AML-193 (cell line): Measurements from ENCODE around the gene SHISAL1.
"Not testable (repeated sequence)": the region's sequence is repeated elsewhere in the genome, so short reads cannot be mapped to it uniquely, and the experiment has no call there.

ENCODE experiments used
- DNase-seq, 2 experiments: peaks; one replicate each; lab custom pipeline; 2025; lab: John Stamatoyannopoulos, UW

The SHISAL1 gene

DNA sequence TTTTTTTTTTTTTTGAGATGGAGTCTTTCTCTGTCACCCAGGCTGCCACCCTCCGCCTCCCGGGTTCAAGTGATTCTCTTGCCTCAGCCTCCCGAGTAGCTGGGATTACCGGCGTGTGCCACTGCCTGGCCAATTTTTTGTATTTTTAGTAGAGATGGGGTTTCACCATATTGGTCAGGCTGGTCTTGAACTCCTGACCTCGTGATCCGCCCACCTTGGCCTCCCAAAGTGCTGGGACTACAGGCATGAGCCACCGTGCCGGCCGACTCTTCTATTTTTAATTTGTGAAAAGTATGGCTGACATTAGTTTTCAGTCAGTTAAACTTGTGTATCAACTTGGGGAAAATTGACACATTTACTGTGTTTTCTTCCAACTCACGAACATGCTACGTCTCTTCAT lies 78.4 kb downstream of the SHISAL1 start:
- DNase-seq, result not testable (repeated sequence)

DNA sequence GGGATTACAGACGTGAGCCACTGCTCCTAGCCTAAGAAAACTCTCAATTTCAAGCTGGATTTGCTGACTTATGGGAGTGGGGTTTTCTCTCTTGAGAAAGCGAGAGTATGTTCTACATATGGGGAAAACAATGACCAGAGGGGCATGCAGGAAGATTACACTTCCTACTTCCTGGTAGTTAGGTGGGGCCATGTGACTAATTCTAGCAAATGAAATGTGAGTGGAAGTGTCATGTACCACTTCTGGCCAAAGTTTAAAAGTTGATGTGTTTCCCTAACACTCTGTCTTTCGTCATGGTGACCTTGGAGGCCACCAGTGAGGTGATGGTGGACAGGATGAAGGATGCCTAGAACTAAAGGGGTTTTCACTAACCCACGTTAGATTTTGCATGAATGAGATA lies 81.5 kb downstream of the SHISAL1 start:
- no peak for DNase-seq

DNA sequence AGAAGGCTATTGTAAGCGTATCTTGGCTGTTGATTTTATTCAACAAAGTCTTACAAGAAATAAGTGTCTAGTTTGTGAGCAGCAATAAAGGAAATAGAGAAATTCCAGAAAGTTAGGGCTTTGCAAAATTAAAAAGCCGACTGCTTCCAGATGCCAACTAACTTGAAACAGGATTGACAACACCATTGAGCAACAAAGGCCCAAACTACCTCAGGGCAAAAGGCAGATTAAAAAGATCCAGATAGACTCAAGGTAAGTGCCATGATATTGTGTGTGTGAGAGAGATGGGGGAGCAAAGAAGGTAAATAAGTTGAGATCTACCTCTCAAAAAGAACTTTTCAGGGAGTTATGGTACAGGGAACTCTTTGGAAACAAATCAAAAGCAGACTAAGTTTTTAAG lies 82.9 kb downstream of the SHISAL1 start:
- DNase-seq, result no peak

DNA sequence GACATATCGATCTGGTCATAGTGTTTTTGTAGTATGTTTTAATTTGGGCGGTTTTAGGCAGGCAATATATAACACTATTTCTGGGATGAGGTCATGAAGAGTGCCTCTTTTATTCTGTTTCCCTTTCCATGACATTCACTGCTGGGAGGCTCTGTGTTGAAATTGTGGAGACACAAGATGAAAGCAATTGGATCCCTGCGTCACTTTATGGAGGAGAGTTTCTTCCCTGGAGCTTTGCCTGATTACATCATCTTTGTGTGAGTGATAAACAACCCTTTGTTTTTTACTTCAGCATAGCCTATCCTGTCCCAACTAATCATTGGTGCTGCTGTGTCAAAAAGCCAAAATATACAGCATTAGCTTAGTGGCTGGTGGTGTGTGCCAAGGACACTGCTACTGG lies 83.4 kb downstream of the SHISAL1 start:
- DNase-seq, result no peak

DNA sequence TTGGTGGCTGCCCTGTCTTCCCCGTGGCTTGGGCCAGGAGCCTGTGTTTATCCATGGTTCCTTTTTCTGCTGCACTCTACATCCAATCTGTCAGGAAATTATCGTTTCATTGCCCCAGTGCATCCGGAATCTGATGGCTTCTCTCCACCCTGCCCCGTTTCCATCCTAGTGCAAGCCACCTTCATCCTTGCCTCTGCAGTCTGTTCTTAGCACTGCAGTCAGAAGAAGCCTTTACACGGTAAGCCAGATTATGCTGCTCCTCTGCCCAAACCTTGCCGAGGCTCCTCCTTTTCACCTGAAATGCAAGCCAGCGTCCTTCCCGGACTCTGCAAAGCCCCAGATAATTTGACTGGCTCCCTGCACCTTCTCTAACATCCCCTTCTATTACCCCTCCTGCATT lies 86.9 kb downstream of the SHISAL1 start:
- no peak for DNase-seq

DNA sequence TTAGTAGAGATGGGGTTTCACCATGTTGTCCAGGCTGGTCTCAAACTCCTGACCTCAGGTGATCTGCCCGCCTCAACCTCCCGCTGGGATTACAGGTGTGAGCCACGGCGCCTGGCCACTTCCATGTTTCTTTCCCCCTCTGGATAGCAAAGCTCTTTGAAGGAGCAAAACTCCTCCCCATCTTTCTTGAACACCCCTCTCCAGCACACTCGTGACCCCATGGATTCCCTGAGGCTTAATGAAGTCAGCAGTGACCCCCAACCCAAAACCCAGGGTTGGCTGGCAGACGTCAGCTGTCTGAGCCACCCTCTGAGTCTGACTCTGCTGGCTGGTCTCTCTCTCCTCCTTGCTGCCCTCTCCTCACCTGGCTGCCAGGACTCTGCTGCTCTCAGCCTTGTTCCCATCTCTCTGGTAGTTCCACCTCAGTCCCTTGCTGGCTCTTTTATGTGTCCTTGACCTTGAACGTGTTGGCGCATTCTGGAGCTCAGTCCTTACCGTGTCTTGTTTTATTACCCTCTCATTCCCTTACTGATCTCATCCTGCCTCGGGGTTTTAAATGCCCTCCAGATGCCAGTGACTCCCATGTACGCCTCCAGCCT lies 87.6 kb downstream of the SHISAL1 start:
- no peak for DNase-seq

DNA sequence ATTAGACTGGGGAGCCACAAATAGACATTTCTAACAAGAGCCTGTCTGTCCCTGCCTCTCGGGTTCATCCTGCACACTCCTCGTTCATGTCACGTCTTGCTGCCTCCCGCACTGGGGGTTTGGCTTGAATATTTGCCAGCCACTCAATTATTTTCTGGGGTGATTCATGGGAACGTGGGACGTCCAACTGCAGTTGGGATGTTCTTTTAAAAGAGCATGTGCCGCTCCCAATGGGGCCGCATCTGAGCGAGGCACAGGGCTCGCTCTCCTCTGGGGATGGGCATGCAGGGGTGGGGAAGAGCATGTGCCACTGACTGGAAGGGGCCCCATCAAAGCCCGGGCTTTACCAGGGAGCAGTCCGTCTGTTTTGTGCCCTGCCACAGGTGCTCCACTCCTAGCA lies 88.6 kb downstream of the SHISAL1 start:
- DNase-seq, result no peak

DNA sequence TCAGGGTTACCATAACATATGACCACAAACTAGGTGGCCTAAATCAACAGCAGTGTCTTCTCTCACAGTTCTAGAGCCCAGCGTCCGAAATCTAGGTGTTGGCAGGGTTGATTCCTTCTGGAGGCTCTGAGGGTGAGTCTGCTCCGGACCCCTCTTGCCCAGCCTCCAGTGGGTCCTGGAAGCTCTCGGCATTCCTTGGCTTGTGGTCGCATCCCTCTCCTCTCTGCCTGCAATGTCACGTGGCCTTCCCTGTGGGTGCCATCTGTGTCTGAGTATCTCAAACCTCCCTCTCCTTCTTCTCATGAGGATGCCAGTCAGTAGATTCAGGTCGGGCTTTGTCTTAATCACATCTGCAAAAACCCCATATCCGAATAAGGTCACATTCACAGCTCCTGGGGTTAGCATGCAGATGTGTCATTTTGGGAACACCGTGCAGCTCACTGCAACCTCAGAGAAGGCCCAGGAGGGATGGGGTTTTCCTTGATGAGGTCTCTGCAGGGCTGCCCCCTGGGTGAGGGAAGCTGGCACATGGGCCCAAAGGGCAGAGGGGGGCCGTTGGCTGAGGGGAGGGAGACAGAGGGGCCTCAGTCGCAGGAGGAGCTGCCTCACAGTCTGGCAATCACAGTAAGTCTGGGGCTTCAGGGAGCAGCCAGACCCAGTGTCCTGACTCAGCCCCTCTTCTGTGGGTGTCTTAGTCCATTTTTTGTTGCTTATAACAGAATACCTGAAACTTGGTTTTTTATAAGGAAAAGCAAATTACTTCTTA lies 90.9 kb downstream of the SHISAL1 start:
- no peak for DNase-seq

DNA sequence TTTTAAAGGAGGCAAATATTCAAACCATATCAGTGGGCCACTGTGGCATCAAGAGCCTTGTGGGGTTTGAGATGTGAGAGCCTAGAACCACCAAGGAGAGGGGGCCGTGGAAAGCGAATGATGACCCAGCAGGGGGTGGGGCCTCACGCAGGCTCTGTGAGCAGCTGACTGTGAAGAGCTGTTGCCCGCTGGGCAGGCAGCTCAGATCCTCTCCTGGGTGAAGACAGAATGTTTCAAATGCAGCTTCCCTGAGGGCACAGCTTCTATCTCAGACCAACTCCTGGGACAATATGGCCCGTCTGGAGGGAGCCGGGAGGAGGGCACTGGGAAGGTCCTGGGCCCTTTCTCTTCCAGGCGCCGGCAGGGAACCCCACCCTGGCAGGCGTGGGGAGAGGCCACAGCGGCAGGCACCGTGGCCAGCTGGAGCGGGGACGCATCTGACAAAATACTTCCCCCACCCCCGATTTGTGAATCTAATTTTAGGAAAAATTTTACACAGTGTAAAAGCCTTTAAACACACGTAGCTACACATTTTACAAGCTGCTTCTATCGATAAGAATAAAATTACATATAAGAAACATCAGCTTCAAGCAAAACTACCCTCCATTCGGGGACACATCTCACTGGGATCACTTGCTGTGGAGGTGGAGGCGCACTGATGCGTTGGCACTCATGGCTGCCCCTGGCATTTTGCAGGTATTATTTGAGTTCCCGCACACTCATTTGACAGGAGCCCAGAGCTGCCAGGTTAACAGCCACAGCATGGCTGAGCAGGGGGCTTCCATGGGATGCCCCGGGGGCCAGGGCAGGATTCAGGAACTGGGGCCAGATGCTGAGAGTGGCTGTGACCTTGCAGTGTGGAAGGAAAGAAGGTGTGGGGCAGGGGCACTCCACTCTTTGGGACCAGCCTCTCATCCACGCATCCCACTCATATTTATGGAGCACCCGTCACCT lies 91.7 kb downstream of the SHISAL1 start:
- DNase-seq, result no peak

DNA sequence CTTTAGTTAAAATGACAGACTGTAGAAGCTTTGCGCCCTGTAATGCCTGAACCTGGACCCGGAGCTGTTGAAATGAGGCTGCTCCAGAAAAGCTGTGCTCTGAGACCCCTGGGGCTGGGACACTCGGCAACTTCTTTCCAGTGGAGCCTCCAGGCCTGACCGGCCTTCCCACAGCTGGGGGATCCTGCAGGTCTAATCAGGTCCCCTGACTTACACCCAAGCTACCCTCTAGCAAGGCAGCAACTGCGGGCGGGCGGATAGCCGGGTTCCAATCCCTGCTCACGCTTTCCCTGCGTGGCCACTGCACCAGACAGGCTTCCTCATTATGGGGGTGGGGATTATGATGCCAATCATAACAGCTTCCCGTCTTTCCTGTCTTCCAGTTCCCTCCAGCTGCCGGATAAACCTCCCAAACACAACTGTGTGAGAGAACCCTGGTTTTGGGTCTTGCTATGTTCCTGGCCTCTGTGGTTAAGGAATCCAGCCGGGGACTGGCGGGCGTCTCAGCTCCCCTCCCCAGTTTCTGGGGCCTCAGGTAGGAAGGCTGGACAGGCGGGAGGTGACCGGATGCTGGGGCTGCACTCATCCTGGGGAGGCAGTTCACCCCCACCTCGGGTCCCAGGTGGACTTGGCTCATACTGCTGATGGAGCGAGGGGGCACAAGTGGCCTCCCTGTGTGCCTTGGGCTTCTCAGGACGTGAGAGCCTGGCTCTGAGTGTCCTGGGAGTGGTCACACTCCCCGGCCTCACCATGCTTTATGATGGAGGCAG lies 93.5 kb downstream of the SHISAL1 start:
- DNase-seq, result no peak

DNA sequence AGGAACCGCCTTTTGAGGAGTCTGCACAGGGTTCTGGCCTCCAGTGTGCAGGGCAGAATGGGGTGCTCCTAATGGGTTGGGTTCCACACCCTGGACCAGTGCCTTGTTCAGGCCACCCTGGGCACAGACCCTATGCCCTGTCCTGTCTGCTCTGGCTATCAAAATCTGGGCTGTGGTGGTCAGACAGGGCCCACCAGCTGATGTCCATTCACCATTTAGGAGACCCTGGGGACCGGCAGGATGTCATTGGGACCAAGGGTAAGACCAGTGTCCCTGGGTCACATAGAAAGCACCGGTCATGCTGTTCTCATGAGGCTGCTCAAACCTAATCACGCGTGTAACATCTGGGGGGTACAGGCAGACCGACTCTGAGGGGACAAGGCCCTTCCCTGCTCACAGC lies 94.7 kb downstream of the SHISAL1 start:
- DNase-seq, result no peak

DNA sequence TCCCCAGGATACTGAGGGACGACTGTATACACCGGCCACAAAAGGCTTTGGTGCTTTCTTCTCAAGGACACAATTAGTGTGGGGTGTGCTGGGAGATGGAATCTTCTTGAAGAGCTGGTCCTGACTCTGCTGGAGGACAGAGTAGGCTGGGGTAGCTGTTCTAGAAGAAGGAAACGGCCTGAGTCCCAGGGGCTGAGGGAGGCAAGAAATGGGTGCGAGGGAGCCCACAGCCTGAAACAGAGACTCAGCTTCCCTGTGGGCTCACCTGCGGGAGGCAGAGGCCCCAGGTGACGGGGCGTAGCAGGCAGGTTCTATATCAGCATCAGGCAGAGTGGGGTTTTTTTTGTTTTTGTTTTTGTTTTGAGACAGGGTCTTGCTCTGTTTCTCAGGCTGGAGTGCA lies 95.4 kb downstream of the SHISAL1 start:
- no peak for DNase-seq

DNA sequence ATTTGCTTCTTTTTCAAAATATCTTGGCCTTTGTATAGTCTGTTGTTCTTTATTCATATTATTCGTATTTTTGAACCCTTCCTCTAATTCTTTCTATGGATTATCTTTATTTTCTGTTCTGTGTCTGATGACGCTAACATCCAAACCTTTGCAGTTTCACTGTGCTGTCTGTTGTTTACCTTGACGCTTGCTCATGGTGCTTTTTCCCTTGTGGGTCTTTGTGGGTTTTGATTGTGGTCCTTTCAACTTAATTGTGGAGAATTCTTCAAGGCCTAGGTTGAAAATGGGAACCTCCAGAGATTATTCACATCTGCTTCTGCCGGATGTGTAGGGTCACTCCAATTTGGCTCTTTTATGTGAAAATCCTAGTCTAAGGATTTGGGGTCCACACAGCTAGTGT lies 97.5 kb downstream of the SHISAL1 start:
- no peak for DNase-seq

DNA sequence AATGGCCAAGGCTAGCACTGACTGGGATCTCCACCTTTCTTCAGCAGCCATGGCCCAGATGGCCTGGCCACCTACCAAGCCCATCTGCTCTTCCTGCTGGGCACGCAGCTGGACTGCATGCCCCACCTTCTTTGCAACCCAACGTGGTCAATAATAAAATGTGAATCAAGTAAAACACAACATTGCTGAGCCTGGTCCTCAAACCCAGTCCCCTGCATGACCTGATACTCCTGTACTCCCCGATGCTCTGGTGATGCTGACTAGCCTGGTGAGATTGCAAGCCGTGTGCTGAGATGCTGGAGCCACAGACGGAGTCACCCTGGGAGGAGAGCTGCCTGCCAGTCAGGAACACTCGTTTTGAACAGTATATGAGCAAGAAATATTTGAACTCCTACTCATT lies 98.0 kb downstream of the SHISAL1 start:
- DNase-seq, result no peak

DNA sequence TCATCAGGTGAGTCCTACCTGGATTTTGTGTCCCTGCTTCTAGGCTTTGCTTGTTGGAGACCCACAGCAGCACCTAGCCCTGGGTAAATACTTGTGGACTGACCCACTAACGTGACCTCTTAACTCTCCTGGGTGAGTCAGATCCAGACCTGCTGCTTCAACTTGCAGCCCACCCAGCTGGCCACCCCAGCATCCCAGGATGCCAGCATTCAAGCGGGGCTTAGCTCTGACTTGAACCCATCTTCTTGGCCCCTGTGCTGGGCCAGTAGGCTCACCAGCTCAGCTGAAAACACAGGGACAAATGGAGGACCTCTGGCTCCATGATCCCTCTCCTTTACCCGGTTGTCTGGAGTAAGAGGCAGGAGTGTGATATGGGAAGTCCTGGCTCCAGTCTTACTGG lies 98.6 kb downstream of the SHISAL1 start:
- no peak for DNase-seq

DNA sequence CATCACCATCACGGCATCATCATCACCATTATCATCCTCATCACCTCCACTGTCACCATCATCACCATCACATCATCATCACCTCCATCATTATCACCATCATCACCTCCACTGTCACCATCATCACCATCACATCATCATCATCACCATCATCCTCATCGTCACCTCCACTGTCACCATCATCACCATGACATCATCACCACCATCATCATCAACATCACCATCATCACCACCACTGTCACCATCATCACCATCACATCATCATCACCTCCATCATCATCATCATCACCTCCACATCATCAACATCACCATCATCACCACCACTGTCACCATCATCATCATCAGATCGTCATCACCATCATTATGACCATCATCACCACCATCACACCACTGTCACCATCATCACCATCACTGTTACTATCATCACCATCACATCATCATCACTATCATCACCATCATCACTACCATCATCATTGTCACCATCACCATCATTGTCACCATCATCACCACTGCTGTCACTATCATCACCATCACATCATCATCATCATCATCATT lies 99.2 kb downstream of the SHISAL1 start:
- no peak for DNase-seq

DNA sequence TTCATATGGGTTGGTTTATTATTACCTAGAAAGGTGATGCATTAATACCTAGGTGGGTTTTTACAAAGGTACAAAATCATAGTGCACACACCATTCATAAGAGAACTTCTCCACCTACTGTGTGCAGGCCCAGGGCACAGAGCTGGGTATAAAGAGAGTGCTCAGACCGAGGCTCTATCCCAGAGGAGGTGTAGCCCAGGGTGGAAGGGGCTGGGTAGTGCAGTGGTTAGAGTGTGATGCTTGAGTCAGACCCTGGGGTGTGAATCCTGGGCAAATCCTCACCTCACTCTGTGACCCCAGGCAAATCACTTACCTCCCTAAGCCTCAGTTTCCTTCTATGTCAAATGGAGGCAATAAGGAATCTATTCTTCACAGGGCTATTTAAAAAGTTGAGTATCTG lies 99.8 kb downstream of the SHISAL1 start:
- DNase-seq, result no peak

DNA sequence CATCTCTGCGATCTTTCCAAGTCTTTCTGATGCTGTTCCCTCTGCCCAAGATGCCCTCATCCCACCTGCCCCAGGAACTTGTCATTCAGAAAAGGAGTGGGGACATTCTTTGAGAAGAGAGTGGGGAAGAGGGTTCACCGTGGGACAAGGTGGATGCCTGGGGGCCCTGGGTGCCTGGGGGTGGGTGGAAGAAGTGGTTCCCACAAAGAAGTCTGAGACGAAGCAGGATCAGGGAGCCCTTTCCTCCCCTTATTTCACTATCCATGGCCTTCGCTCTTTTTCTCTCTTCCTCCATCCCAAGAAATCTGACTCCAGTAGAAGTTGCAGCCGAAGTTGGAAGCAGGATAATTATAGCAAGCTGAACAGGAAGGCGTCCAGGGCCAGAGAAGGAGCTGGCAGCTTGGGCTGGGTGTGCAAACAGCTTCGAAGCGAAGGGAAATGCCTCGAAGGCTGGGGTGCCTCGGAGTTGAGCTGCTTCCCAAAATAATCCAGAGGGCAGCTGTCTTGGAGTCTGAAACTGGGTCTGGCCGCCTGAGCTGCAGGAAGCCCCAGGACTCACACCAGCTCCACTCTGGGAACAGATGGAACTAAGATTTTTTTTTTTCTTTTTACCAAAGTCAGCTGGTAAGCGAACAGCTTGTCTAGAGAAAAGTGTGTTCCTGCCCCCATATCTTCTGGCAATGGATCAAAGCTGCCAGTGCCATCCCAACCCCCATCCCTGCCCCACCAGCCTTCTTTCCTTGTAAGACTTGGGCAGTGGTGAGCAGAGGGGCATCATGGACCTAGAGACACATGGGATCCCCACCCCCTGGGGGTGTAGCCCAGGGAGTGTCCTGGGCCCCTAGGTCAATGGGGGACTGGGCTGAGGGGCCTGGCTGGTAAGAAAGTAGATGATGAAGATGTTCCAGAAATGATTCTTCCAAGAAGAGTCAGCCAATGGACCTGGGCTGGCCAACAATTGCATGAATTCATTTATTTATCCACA lies 100.5 kb downstream of the SHISAL1 start:
- DNase-seq, result no peak

DNA sequence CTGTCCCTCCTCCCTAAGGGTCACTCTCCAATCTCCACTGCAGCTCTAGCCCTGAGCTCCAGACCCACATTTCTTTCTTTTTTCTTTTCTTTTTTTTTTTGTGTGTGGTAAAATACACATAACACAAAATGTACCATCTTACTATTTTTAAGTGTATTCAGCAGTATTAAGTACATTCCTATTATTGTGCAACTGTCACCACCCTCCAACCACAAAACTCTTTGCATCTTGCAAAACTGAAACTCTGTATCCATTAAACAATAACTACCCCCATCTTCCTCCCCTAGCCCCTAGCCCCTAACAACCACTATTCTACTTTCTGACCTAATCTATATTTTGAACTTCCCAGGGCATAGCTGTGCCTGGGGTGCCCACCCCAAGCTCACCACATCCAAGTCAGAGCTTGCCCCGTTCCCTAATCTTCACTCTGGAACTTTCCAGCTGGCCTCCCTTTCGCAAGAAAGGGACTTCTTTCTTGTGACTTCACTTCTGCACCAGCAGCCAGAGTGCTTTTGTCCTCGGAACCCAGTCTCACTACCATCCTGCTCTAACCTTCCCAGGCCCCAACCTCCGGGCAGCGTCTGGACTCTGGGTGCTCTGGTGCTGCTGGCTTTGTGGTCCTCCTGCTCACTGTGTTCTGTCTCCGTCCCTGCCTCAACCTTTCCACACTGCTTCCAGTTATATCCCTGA lies 101.3 kb downstream of the SHISAL1 start:
- no peak for DNase-seq

DNA sequence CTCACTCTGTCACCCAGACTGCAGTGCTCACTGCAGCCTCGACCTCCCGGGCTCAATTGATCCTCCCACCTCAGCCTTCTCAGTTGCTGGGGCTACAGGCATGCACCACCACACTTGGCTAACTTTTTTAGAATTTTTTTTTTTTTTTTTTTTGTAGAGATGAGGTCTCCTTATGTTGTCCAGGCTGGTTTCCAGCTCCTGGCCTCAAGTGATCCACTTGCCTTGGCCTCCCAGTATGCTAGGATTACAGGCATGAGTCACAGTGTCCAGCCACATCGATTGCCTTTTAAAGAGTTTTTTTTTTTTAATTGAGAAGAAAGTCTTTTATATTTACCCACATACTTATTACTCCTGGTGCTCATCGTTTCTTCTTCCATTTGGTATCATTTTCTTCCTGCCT lies 102.0 kb downstream of the SHISAL1 start:
- DNase-seq, result no peak
